PC-3 (cell line): ENCODE results near the gene ASH1L. TPM values are rescaled to one million over a fixed set of nuclear protein-coding genes. Genes with fewer than 3 reads are reported as not detected.
"Not testable (repeated sequence)": the region's sequence is repeated elsewhere in the genome, so short reads cannot be mapped to it uniquely, and the experiment has no call there.

Source experiments
- ATAC-seq: fragments of 200-7000 bp; cut with Tn5 transposase; 2 replicates; pipeline ENCODE4 v1.9.1; 2020; ENCODE audit warnings: mild to moderate bottlenecking, moderate library complexity
- BruUV-seq: library from RNA; stranded (reverse); fragments of 400-500 nt; replicated peaks from 2 replicates; lab custom pipeline; 2021; lab: Mats Ljungman, UMichigan
- CTCF ChIA-PET: fragments of 300-600 bp; sonication (Branson Sonifier 250); formaldehyde crosslinking; loops from one replicate; lab custom pipeline; 2022; ENCODE audit warnings: antibody characterized with exemption; lab: Charles Lee
- POLR2A ChIA-PET: fragments of 300-600 bp; sonication (Branson Sonifier 250); formaldehyde crosslinking; loops from one replicate; lab custom pipeline; 2022; ENCODE audit warnings: antibody characterized with exemption; ENCODE audit not compliant: unreplicated experiment; lab: Charles Lee
- DNase-seq: peaks from one replicate; pipeline ENCODE4 v3.0.0-alpha.2; 2015
- H2AFZ ChIP-seq: fragments of 300-600 bp; sonication (generic); 2 replicates; pipeline ENCODE4 v1.6.0; 2016; ENCODE audit warnings: antibody characterized with exemption, low read length
- H3F3A ChIP-seq: fragments of 300-600 bp; sonication (generic); one replicate; pipeline ENCODE4 v1.6.0; 2017; ENCODE audit warnings: antibody characterized with exemption, low read length, control low read depth, mild to moderate bottlenecking; ENCODE audit not compliant: unreplicated experiment
- H3K27ac ChIP-seq: fragments of 300-600 bp; sonication (generic); 2 replicates; pipeline ENCODE4 v1.5.1; 2016; ENCODE audit warnings: mild to moderate bottlenecking, low read length
- H3K27me3 ChIP-seq: fragments of 300-600 bp; sonication (generic); 2 replicates; pipeline ENCODE4 v1.6.1; 2016; ENCODE audit warnings: low read length, mixed read lengths
- H3K36me3 ChIP-seq: fragments of 300-600 bp; sonication (generic); 2 replicates; pipeline ENCODE4 v1.6.1; 2016; ENCODE audit warnings: low read depth, mixed run types, low read length, mixed read lengths
- H3K4me1 ChIP-seq: fragments of 300-600 bp; sonication (generic); 2 replicates; pipeline ENCODE4 v1.5.1; 2016; ENCODE audit warnings: low read length; ENCODE audit not compliant: insufficient read depth
- H3K4me2 ChIP-seq: fragments of 300-600 bp; sonication (generic); 2 replicates; pipeline ENCODE4 v1.6.0; 2016; ENCODE audit warnings: low read length
- H3K4me3 ChIP-seq: fragments of 300-600 bp; sonication (generic); 2 replicates; pipeline ENCODE4 v1.5.1; 2016; ENCODE audit warnings: mild to moderate bottlenecking, low read length, mixed read lengths
- H3K79me2 ChIP-seq: fragments of 300-600 bp; sonication (generic); 2 replicates; pipeline ENCODE4 v1.6.1; 2017; ENCODE audit warnings: low read length, mixed read lengths
- H3K9ac ChIP-seq: fragments of 300-600 bp; sonication (generic); 2 replicates; pipeline ENCODE4 v1.6.0; 2016; ENCODE audit warnings: mild to moderate bottlenecking, low read length
- H3K9me2 ChIP-seq: fragments of 300-600 bp; sonication (generic); replicated peaks from 2 replicates; pipeline ENCODE4 v1.6.1; 2016; ENCODE audit warnings: mixed run types, low read length, mixed read lengths
- H3K9me3 ChIP-seq: fragments of 300-600 bp; sonication (generic); 2 replicates; pipeline ENCODE4 v1.6.1; 2016; ENCODE audit warnings: low read length, mixed read lengths
- H4K20me1 ChIP-seq: fragments of 300-600 bp; sonication (generic); 2 replicates; pipeline ENCODE4 v1.6.1; 2016; ENCODE audit warnings: low read length, mixed read lengths
- EZH2 ChIP-seq: fragments of 300-600 bp; sonication (generic); IDR thresholded peaks from one replicate; pipeline ENCODE4 v1.6.1; 2017; ENCODE audit warnings: antibody characterized with exemption, mild to moderate bottlenecking, low read length; ENCODE audit not compliant: unreplicated experiment
- EZH2phosphoT487 ChIP-seq: fragments of 300-600 bp; sonication (generic); IDR thresholded peaks from 2 replicates; pipeline ENCODE4 v1.6.1; 2018; ENCODE audit warnings: mild to moderate bottlenecking, antibody characterized with exemption, low read length, borderline replicate concordance
- intact Hi-C: fragments of 100-400 bp; cut with micrococcal nuclease; formaldehyde crosslinking; loops from 2 replicates; pipeline ENCODE4 v1.9.0; 2023
- total RNA-seq: library from RNA; depleted of rRNA; stranded (reverse); fragments of >200 nt; gene quantifications from 2 replicates; pipeline ENCODE4 v1.2.3, GENCODE V29; 2014
- TF ChIP-seq, protein P1 (sequence below): fragments of 300-600 bp; sonication (generic); conservative IDR thresholded peaks from 2 replicates; pipeline ENCODE4 v1.5.1; 2017; ENCODE audit warnings: antibody characterized with exemption, low read depth, mild to moderate bottlenecking, low read length

Gene ASH1L
- total RNA-seq, 1 experiment from 2014 or later: 27.6 TPM

DNA sequence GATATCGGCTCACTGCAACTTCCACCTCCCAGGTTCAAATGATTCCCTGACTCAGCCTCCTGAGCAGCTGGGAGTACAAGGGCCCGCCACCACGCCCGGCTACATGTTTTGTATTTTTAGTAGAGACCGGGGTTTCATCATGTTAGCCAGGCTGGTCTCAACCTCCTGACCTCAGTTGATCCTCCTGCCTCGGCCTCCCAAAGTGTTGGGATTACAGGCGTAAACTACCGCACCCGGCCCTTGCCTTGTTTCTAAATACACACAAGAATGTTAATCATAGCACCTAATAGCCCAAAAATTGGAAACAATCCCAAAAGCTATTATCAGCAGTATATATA lies 46.3 kb upstream of the ASH1L start:
- H3K27me3 ChIP-seq: no peaks in the 10 kb centered on the region
- BruUV-seq: no TSS peak
- H3K4me1 ChIP-seq: peaks cover 4% of the 10 kb centered on the region; the same call in 1 of the 2 replicates
- ChIA-PET POLR2A (no interaction called here), CTCF (no interaction called here)
- no peaks in the 10 kb centered on the region for H3K9me3 ChIP-seq
- H3K4me2 ChIP-seq: no peak overlapping the region
- no peaks in the 10 kb centered on the region for H4K20me1 ChIP-seq
- intact Hi-C loops: no loop called here
- DNase-seq (no peak), ATAC-seq (no peak)
- H3K36me3 ChIP-seq: peaks cover 13% of the 10 kb centered on the region
- H2AFZ ChIP-seq: no peak overlapping the region
- no peak for TF ChIP-seq EZH2phosphoT487
- TF ChIP-seq, protein P1, sequence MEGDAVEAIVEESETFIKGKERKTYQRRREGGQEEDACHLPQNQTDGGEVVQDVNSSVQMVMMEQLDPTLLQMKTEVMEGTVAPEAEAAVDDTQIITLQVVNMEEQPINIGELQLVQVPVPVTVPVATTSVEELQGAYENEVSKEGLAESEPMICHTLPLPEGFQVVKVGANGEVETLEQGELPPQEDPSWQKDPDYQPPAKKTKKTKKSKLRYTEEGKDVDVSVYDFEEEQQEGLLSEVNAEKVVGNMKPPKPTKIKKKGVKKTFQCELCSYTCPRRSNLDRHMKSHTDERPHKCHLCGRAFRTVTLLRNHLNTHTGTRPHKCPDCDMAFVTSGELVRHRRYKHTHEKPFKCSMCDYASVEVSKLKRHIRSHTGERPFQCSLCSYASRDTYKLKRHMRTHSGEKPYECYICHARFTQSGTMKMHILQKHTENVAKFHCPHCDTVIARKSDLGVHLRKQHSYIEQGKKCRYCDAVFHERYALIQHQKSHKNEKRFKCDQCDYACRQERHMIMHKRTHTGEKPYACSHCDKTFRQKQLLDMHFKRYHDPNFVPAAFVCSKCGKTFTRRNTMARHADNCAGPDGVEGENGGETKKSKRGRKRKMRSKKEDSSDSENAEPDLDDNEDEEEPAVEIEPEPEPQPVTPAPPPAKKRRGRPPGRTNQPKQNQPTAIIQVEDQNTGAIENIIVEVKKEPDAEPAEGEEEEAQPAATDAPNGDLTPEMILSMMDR: no peak
- no peak for TF ChIP-seq EZH2
- no peaks in the 10 kb centered on the region for H3F3A ChIP-seq
- no peaks in the 10 kb centered on the region; the same call in 1 of the 2 replicates for H3K79me2 ChIP-seq
- H3K9ac ChIP-seq: no peak overlapping the region
- H3K9me2 ChIP-seq: no peaks in the 10 kb centered on the region
- H3K4me3 ChIP-seq: no peak overlapping the region
- no peak overlapping the region for H3K27ac ChIP-seq

DNA sequence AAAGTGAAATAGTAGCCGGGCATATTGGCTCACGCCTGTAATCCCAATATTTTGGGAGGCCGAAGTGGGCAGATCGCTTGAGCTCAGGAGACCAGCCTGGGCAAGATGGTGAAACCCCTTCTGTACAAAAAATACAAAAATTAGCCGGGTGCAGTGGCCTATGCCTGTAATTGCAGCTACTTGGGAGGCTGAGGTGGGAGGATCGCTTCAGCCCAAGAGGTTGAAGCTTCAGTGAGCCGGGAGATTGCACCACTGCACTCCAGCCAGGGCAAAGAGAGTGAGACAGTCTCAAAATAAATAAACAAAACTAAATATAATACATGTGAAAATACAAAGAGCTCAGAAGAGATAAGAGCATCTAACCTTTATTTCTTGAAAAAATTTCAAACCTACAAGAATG lies 45.1 kb upstream of the ASH1L start:
- intact Hi-C loops: no loop called here
- Histone ChIP-seq H3K4me1 (peaks cover 4% of the 10 kb centered on the region; the same call in 1 of the 2 replicates), H3K36me3 (peaks cover 8% of the 10 kb centered on the region), H3K27ac (no peak overlapping the region), H3K27me3 (no peaks in the 10 kb centered on the region), H3K4me2 (no peak overlapping the region), H3K9me2 (no peaks in the 10 kb centered on the region), H3K79me2 (no peaks in the 10 kb centered on the region; the same call in 1 of the 2 replicates), H3K4me3 (no peak overlapping the region), H3K9me3 (no peaks in the 10 kb centered on the region), H3K9ac (no peak overlapping the region), H2AFZ (no peak overlapping the region), H4K20me1 (no peaks in the 10 kb centered on the region), H3F3A (no peaks in the 10 kb centered on the region)
- ChIA-PET CTCF (no interaction called here), POLR2A (interaction anchor here (0.6 kb wide), 1 partner anchor 169 kb away, joined by 6 read pairs; no protein-coding TSS in a partner anchor)
- no peak for ATAC-seq
- TF ChIP-seq, protein P1: no peak
- TF ChIP-seq EZH2phosphoT487 (no peak), EZH2 (no peak)
- DNase-seq: no peak
- no TSS peak for BruUV-seq

DNA sequence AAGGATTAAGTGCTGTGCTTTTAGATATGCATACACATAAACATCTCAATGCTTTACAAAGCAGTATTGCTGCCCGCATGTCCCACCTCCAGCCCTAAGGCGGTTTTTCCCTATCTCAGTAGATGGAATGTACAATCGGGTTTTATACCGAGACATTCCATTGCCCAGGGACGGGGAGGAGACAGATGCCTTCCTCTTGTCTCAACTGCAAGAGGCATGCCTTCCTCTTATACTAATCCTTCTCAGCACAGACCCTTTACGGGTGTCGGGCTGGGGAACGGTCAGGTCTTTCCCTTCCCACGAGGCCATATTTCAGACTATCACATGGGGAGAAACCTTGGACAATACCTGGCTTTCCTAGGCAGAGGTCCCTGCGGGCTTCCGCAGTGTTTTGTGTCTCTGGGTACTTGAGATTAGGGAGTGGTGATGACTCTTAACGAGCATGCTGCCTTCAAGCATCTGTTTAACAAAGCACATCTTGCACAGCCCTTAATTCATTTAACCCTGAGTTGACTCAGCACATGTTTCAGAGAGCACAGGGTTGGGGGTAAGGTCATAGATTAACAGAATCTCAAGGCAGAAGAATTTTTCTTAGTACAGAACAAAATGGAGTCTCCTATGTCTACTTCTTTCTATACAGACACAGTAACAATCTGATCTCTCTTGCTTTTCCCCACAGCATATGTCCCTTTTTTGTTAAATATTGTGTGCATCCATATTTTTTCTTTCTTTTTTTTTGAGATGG lies 37.4 kb upstream of the ASH1L start:
- H2AFZ ChIP-seq, H3K4me1 ChIP-seq, BruUV-seq, H3K27ac ChIP-seq, H3K4me2 ChIP-seq, H3K27me3 ChIP-seq, H3K9me2 ChIP-seq, H3K9me3 ChIP-seq, intact Hi-C loops, DNase-seq, H4K20me1 ChIP-seq, CTCF ChIA-PET, ATAC-seq, POLR2A ChIA-PET, H3K9ac ChIP-seq, H3K79me2 ChIP-seq, H3K36me3 ChIP-seq, H3F3A ChIP-seq, H3K4me3 ChIP-seq: not testable (repeated sequence)
